Measurements from ENCODE around the gene C1orf105.

- TF ChIP-seq CTCF (IDR thresholded peaks at IDR 0.05) (no peak), POLR2A (IDR thresholded peaks at IDR 0.05) (no peak), EP300 (IDR thresholded peaks at IDR 0.05) (no peak), POLR2AphosphoS5 (IDR thresholded peaks at IDR 0.05) (no peak)
Observed at GRCh38 chr1:172452536-172453152, 32.2 kb downstream of the C1orf105 start.

Data from suprapubic skin (tissue), 4 donors.